ENCODE data around the gene ACOX1. TPM values are rescaled to one million over a fixed set of nuclear protein-coding genes. Genes with fewer than 3 reads are reported as not detected.

ACOX1 gene
- total and polyA plus RNA-seq, 2 of the 13 experiments (the other 11 are each of a cell fraction or from before 2014, with no cell fraction given) = 86.4 to 120 TPM

GRCh38 chr17:75998327-75998795 is 19.4 kb upstream of the ACOX1 start (continued):
- TF ChIP-seq ZSCAN29 (CRISPR knock-in tag; conservative IDR thresholded peaks at IDR 0.05) (peak; percentile 99), ZBTB38 (CRISPR knock-in tag; IDR thresholded peaks at IDR 0.05) (peak; percentile 64), CREM (IDR thresholded peaks at IDR 0.05) (peak; percentile 25; the same call in 1 of the 2 replicates), CREM (CRISPR knock-in tag; IDR thresholded peaks at IDR 0.05) (no peak), REPIN1 (CRISPR knock-in tag; IDR thresholded peaks at IDR 0.05; ENCODE audit: borderline replicate concordance, low read depth) (no peak), ARID4A (CRISPR knock-in tag; IDR thresholded peaks at IDR 0.05; ENCODE audit: borderline replicate concordance) (peak; percentile 40; the same call in 1 of the 2 replicates), SOX13 (IDR thresholded peaks at IDR 0.05) (no peak), SOX13 (CRISPR knock-in tag; conservative IDR thresholded peaks at IDR 0.05 in 1 of 2, IDR thresholded peaks at IDR 0.05 in 1 of 2) (peak in 1 of 2 experiments; percentile 58; a peak in 2 of 4 replicates), RXRB (CRISPR knock-in tag; IDR thresholded peaks at IDR 0.05; ENCODE audit: borderline replicate concordance) (peak; percentile 85), ZBTB26 (CRISPR knock-in tag; IDR thresholded peaks at IDR 0.05; ENCODE audit: borderline replicate concordance) (peak; percentile 53; the same call in 1 of the 2 replicates), ZNF251 (CRISPR knock-in tag; IDR thresholded peaks at IDR 0.05) (peak; percentile 42; the same call in 1 of the 2 replicates), ZNF292 (CRISPR knock-in tag; IDR thresholded peaks at IDR 0.05; ENCODE audit: borderline replicate concordance, low read depth) (peak; percentile 72; the same call in 1 of the 2 replicates), AKNA (CRISPR knock-in tag; IDR thresholded peaks at IDR 0.05; ENCODE audit: borderline replicate concordance) (peak; percentile 29; the same call in 1 of the 2 replicates), RARG (CRISPR knock-in tag; IDR thresholded peaks at IDR 0.05; ENCODE audit: low read depth) (no peak), POLR2A (IDR thresholded peaks at IDR 0.05; ENCODE audit: insufficient read depth in 1 of 2, low read depth in 2 of 2, low read length in 2 of 2) (peak in 1 of 2 experiments; percentile 44; a peak in 1 of 4 replicates), PHF5A (CRISPR knock-in tag; IDR thresholded peaks at IDR 0.05; ENCODE audit: low read depth, unreplicated experiment) (no peak), ZNF484 (CRISPR knock-in tag; IDR thresholded peaks at IDR 0.05; ENCODE audit: borderline replicate concordance, low read depth) (no peak)
